NCI-H1694 (cell line): ENCODE measurements around the gene MRPL2.
A peak's percentile ranks its signal among the peaks of the same experiment; 100 is the strongest.

Experiments
- DNase-seq: peaks from one replicate; lab custom pipeline; 2025; lab: John Stamatoyannopoulos, UW

The MRPL2 gene

GRCh38 chr6:43020847-43021246, 38.4 kb downstream of the MRPL2 start:
- DNase-seq, result no peak

DNA sequence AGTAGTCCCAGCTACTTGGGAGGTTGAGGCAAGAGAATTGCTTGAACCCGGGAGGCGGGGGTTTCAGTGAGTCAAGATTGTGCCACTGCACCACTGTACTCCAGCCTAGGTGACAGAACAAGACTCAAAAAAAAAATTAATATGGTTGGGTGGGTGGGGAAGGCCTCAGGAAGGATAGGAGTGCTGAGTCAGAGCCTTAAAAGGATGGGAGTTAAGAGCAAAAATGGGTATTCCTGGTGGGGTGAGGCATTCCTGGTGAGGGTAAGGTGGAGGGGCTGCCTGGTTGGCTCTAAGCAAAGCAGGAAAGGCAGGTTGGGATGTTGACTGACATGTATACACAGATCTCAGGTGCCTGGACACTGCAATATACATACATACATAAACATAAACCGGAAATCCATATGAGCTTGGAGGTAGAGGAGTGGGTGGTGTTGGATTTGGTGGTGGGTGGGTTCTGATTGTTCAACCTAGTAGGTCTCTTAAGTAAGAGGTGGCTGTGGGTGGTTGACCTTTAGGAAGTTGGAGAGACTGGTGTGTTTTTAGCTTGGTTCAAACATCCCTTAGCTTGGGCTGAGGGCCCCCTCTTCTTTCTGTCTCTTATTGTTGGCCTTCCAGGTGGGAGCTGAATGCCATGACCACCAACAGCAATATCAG, 39.1 kb downstream of the MRPL2 start:
- no peak for DNase-seq

GRCh38 chr6:43019152-43019551, 40.1 kb downstream of the MRPL2 start:
- no peak for DNase-seq

DNA sequence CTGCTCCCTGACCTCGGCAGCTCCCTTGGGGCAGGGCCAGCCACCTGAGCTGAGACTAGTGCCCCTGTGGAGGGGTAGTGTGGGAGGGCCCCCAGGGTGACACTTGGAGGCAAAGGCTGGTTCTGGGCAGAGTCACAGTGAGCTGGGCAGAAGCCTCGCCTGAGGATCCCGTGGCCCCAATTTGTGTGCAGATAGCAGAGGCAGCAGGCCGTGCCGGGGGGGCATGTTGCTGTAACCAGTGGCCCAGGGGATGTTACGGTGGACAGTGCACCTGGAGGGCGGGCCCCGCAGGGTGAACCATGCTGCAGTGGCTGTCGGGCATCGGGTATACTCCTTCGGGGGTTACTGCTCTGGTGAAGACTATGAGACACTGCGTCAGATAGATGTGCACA, 42.3 kb downstream of the MRPL2 start:
- DNase-seq, result no peak

DNA sequence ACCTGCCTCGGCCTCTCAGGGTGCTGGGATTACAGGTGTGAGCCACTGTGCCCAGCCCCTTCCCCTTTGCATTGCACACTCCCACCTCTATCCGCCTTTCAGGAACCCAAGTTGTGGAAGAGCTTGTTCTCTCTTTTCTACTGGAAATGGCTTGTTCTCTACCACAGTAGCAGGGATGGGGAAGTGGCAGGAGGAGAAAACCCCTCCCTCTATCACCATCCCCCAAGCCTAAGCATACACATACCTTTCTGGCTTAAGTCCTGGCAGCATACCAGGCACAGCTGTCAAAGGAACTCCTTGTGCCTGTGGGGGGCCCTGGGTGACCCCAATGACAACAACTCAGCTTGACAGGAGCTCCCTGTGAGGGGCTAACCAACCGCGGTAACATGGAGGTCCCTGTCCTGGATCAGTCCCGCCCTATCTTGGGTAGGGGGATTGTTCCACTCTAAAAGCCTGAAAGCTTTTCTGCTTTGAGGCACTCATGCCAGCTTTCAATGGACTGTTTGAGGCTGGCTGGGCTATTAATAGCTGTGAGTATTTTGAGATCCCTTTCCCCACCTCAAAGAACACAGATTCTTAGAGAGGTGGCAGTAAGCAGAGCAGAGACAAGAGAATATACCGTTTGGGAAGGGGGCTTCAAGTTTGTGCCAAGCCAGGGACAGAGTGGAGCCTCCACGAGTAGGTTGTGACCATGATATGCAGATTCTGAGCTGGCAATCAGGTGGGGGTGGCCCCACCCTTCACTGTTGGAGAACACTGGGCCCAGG, 42.9 kb downstream of the MRPL2 start:
- no peak for DNase-seq

- DNase-seq, result no peak
These were observed 44.8 kb downstream of the MRPL2 start for GRCh38 chr6:43014434-43014909.

GRCh38 chr6:43013843-43014433, 45.3 kb downstream of the MRPL2 start, which contains the start of the genes KLHDC3 and MEA1:
TSS of gene KLHDC3 (plus strand) at chr6:43014249. CDS start at chr6:43017193, 2,944 bp downstream.
TSS of gene MEA1 (minus strand) at chr6:43013946. CDS start at chr6:43013813, 133 bp downstream.
- peak; percentile 99 for DNase-seq

GRCh38 chr6:43013097-43013842, 46.0 kb downstream of the MRPL2 start:
- DNase-seq, result no peak

DNA sequence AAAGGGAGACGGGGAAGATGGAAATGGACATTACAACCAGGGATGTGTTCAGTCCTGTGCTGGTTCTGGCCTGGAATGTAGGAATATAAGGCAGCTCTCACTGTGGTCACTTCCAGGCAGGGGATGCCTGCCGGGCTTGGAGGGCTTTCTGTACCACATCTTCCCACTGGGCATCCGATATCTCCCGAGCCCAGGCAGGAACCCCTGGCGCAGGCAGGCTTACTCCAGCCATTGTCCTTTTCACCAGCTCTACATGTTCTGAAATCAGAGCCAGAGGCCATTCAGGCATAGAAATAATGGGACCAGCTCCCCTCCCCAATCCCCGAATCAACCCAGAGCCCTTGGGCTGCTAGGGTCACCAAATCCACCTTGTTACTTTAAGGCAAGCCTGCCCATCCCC, 46.9 kb downstream of the MRPL2 start:
- no peak for DNase-seq

GRCh38 chr6:43011207-43011606, 48.0 kb downstream of the MRPL2 start:
- no peak for DNase-seq

GRCh38 chr6:43009124-43009523, 50.1 kb downstream of the MRPL2 start:
- DNase-seq, result peak; percentile 26

DNA sequence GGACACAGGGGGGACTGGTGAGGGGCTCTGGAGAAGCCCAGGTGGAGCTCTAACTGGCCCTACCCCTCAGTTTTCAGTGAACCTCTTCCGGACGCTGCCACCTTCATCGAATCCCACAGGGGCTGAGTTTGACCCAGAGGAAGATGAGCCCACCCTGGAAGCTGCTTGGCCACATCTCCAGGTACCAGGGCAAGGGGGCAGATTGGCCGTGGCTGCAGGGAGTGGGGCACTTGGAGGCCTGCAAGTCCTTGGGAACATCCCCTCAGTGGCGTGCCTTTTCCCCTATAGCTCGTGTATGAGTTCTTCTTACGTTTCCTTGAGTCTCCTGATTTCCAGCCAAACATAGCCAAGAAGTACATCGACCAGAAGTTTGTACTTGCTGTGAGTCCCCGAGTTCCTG, 52.1 kb downstream of the MRPL2 start:
- no peak for DNase-seq

GRCh38 chr6:43006251-43006650, 53.0 kb downstream of the MRPL2 start:
- no peak for DNase-seq

GRCh38 chr6:43005844-43006243, 53.4 kb downstream of the MRPL2 start:
- no peak for DNase-seq
